ENCODE results near the gene ZNF579.

- TF ChIP-seq, protein P1, sequence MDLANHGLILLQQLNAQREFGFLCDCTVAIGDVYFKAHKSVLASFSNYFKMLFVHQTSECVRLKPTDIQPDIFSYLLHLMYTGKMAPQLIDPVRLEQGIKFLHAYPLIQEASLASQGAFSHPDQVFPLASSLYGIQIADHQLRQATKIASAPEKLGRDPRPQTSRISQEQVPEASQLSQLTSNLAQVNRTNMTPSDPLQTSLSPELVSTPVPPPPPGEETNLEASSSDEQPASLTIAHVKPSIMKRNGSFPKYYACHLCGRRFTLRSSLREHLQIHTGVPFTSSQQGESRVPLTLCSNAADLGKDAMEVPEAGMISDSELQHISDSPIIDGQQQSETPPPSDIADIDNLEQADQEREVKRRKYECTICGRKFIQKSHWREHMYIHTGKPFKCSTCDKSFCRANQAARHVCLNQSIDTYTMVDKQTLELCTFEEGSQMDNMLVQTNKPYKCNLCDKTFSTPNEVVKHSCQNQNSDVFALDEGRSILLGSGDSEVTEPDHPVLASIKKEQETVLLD (CRISPR knock-in tag; IDR thresholded peaks at IDR 0.05; ENCODE audit: low read depth), result no peak
- TF ChIP-seq RFXANK (CRISPR knock-in tag; IDR thresholded peaks at IDR 0.05), result no peak
- TF ChIP-seq CEBPB (IDR thresholded peaks at IDR 0.05; ENCODE audit: borderline replicate concordance, low read depth, low read length), result no peak
- TF ChIP-seq ETV5 (CRISPR knock-in tag; IDR thresholded peaks at IDR 0.05; ENCODE audit: borderline replicate concordance), result no peak
- TF ChIP-seq MAX (IDR thresholded peaks at IDR 0.05), result no peak
- no peak for TF ChIP-seq ZNF790 (CRISPR knock-in tag; IDR thresholded peaks at IDR 0.05; ENCODE audit: borderline replicate concordance)
- no peak for TF ChIP-seq NFIC (IDR thresholded peaks at IDR 0.05; ENCODE audit: low read length)
- no peak for TF ChIP-seq CTCF (CRISPR knock-in tag; IDR thresholded peaks at IDR 0.05)
- TF ChIP-seq ZBTB21 (CRISPR knock-in tag; IDR thresholded peaks at IDR 0.05), result no peak
- TF ChIP-seq, protein P2, sequence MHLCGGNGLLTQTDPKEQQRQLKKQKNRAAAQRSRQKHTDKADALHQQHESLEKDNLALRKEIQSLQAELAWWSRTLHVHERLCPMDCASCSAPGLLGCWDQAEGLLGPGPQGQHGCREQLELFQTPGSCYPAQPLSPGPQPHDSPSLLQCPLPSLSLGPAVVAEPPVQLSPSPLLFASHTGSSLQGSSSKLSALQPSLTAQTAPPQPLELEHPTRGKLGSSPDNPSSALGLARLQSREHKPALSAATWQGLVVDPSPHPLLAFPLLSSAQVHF (CRISPR knock-in tag; IDR thresholded peaks at IDR 0.05), result no peak
- TF ChIP-seq, protein P3, sequence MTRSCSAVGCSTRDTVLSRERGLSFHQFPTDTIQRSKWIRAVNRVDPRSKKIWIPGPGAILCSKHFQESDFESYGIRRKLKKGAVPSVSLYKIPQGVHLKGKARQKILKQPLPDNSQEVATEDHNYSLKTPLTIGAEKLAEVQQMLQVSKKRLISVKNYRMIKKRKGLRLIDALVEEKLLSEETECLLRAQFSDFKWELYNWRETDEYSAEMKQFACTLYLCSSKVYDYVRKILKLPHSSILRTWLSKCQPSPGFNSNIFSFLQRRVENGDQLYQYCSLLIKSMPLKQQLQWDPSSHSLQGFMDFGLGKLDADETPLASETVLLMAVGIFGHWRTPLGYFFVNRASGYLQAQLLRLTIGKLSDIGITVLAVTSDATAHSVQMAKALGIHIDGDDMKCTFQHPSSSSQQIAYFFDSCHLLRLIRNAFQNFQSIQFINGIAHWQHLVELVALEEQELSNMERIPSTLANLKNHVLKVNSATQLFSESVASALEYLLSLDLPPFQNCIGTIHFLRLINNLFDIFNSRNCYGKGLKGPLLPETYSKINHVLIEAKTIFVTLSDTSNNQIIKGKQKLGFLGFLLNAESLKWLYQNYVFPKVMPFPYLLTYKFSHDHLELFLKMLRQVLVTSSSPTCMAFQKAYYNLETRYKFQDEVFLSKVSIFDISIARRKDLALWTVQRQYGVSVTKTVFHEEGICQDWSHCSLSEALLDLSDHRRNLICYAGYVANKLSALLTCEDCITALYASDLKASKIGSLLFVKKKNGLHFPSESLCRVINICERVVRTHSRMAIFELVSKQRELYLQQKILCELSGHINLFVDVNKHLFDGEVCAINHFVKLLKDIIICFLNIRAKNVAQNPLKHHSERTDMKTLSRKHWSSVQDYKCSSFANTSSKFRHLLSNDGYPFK (CRISPR knock-in tag; IDR thresholded peaks at IDR 0.05; ENCODE audit: borderline replicate concordance), result no peak
- TF ChIP-seq EED (CRISPR knock-in tag; IDR thresholded peaks at IDR 0.05), result no peak
- no peak for TF ChIP-seq ATF1 (CRISPR knock-in tag; IDR thresholded peaks at IDR 0.05)
Measured at GRCh38 chr19:55619286-55619685, 38.6 kb upstream of the ZNF579 start.
